Gastroesophageal sphincter (tissue), 4 donors: ENCODE data around the gene BST1. TPM values are rescaled to one million over a fixed set of nuclear protein-coding genes. Genes with fewer than 3 reads are reported as not detected.

ENCODE experiments used
- ATAC-seq: fragments of 150-250 bp; one replicate; pipeline ENCODE4 v1.9.1; 2016; ENCODE audit warnings: mild to moderate bottlenecking, moderate library complexity
- H3K27ac ChIP-seq, 4 donors: fragments of 200-600 bp; sonication (generic) in 3 of 4; 1 replicate in 3 of 4; 2 replicates in 1 of 4; pipeline ENCODE4 v1.5.1; 2016 to 2019
- H3K27me3 ChIP-seq: fragments of 200-600 bp; sonication (generic); one replicate; pipeline ENCODE4 v1.5.1; 2019
- H3K36me3 ChIP-seq, 2 donors: fragments of 200-600 bp; sonication (generic); one replicate each; pipeline ENCODE4 v1.5.1; 2019; ENCODE audit warnings: control low read depth in 1 of 2
- H3K4me1 ChIP-seq, 3 donors: fragments of 200-600 bp; sonication (generic); 1 replicate in 2 of 3; 2 replicates in 1 of 3; pipeline ENCODE4 v1.5.1; 2016 to 2019; ENCODE audit warnings: control low read depth in 2 of 3
- H3K4me3 ChIP-seq, 2 donors: fragments of 200-600 bp; sonication (generic); one replicate each; pipeline ENCODE4 v1.5.1; 2019; ENCODE audit warnings: mild to moderate bottlenecking in 1 of 2, moderate library complexity in 1 of 2
- H3K9me3 ChIP-seq, 3 donors: fragments of 200-600 bp; sonication (generic); one replicate each; pipeline ENCODE4 v1.5.1; 2017 to 2019; ENCODE audit warnings: control low read depth in 2 of 3
- EP300 ChIP-seq: sonication (generic); formaldehyde crosslinking; IDR thresholded peaks from one replicate; pipeline ENCODE4 v1.6.1; 2017; ENCODE audit warnings: antibody characterized with exemption, mild to moderate bottlenecking
- POLR2A ChIP-seq, 2 donors: fragments of 450-650 bp; IDR thresholded peaks; one replicate each; pipeline ENCODE4 v1.6.1; 2017; ENCODE audit warnings: antibody characterized with exemption in 2 of 2, mild to moderate bottlenecking in 2 of 2, moderate library complexity in 1 of 2
- POLR2AphosphoS5 ChIP-seq: sonication (generic); formaldehyde crosslinking; IDR thresholded peaks from one replicate; pipeline ENCODE4 v1.6.1; 2017; ENCODE audit warnings: antibody characterized with exemption
- WGBS, 2 donors: methylation state at CpG; one replicate each; pipeline ENCODE4 v1.1.5; 2018; ENCODE audit warnings: low coverage in 1 of 2; 5-methylcytosine and 5-hydroxymethylcytosine counted together
- total RNA-seq, 4 donors: library from RNA; depleted of rRNA; stranded (reverse); fragments of >200 nt; gene quantifications; one replicate each; pipeline ENCODE4 v1.1.0, GENCODE V29; 2016
- TF ChIP-seq, protein P1 (sequence below), 4 experiments: fragments of 200-600 bp in 2 of 4; fragments of 450-650 bp in 2 of 4; sonication (generic) in 1 of 4; IDR thresholded peaks; one replicate each; pipeline ENCODE4 v1.5.1; 2017 to 2019; ENCODE audit warnings: antibody characterized with exemption in 4 of 4, mild to moderate bottlenecking in 2 of 4, moderate library complexity in 2 of 4

BST1 gene
- total RNA-seq, 4 donors from 2014 or later, result 0.62 to 9.3 (median 3.3) TPM

DNA sequence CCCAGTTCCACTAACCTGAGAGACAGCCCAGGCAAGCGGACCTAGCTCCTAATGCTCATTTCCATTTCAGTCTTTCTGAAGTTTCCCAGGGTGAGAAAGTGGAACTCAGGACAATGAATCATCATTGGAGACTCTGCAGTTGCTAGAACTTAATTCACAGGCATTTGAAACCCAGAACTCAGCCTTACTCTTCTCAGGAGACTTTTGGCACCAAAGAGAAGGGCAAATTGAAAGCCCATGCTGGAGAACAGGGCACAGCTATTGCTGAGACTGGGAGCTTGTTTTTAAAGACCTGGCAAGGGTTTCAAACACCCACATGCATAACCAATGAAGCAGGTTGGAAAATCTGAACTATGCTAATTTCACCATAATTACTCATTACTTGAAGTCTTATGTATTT is 36.0 kb downstream of the BST1 start:
- H3K4me1 ChIP-seq, result no peaks in the 10 kb centered on the region
- H3K9me3 ChIP-seq, result no peaks in the 10 kb centered on the region
- WGBS, 2 donors, result 57 to 83% methylated on average over 1 of the region's 1 CpG
- no peaks in the 10 kb centered on the region for H3K36me3 ChIP-seq
- H3K27ac ChIP-seq, result no peak overlapping the region
- ATAC-seq, result no peak
- H3K27me3 ChIP-seq, result no peaks in the 10 kb centered on the region
- no peak for TF ChIP-seq POLR2A (IDR thresholded peaks at IDR 0.05)
- H3K4me3 ChIP-seq, result no peak overlapping the region

DNA sequence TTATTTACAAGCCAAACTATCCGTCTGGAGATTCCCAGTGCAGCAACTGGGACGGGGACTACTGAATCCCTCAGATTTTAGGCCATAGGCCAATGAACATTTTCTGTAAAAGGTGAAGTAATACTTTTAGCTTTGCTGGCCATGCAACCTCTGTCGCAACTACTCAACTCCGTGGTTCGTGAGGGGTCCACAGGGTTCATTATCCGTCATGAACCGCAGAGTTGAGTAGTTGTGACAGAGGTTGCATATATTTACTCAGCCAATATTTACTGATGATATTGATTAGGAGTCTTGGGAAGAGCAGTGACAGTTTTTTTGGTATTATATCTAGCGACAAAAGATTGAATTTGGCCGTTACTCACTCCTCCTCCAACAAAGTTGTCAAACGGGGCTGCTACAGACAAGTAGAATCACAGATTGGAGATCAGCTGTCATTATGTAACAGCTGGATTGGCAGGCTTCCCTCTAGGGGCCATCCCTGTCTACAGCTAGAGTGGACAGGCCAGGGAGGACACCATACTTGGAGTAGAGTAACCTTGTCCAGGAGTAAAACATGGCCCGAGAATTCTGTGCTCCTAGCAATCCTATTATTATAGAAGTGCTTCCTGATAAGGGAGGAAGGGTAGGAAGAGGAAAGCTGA is 38.0 kb downstream of the BST1 start:
- no peaks in the 10 kb centered on the region for H3K27me3 ChIP-seq
- no peak overlapping the region for H3K4me3 ChIP-seq
- no peak for ATAC-seq
- no peaks in the 10 kb centered on the region for H3K4me1 ChIP-seq
- 59 to 80% methylated on average over 6 to 10 of the region's 11 CpGs for WGBS, 2 donors
- TF ChIP-seq, protein P1, sequence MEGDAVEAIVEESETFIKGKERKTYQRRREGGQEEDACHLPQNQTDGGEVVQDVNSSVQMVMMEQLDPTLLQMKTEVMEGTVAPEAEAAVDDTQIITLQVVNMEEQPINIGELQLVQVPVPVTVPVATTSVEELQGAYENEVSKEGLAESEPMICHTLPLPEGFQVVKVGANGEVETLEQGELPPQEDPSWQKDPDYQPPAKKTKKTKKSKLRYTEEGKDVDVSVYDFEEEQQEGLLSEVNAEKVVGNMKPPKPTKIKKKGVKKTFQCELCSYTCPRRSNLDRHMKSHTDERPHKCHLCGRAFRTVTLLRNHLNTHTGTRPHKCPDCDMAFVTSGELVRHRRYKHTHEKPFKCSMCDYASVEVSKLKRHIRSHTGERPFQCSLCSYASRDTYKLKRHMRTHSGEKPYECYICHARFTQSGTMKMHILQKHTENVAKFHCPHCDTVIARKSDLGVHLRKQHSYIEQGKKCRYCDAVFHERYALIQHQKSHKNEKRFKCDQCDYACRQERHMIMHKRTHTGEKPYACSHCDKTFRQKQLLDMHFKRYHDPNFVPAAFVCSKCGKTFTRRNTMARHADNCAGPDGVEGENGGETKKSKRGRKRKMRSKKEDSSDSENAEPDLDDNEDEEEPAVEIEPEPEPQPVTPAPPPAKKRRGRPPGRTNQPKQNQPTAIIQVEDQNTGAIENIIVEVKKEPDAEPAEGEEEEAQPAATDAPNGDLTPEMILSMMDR (IDR thresholded peaks at IDR 0.05), result no peak
- TF ChIP-seq POLR2AphosphoS5, result no peak
- no peak for TF ChIP-seq EP300
- TF ChIP-seq POLR2A (IDR thresholded peaks at IDR 0.05), result no peak
- H3K36me3 ChIP-seq, result no peaks in the 10 kb centered on the region
- no peaks in the 10 kb centered on the region for H3K9me3 ChIP-seq
- H3K27ac ChIP-seq, result no peak overlapping the region

DNA sequence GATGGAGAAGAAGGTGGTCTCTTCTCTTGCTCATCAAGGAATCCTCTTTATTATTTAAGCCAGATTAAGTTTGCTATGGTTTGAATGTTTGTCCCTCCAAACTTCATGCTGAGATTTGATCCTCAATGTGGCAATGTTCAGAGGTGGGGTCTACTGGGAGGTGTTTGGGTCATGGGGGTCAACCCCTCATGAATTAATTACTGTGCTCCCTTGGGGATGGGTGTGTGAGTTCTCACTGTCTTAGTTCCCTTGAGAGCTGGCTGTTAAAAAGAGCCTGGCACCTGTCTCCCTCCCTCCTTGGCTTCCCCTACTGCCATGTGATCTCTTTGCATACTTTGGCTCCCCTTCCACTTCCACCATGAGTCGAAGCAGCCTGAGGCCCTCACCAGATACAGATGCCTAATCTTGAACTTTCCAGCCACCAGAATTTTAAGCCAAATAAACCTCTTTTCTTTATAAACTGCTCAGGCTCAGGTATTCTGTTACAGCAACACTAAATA is 39.3 kb downstream of the BST1 start:
- WGBS, 2 donors, result 33% methylated on average over 1 of the region's 1 CpG; no CpG with 5 or more reads in 1 of the 2 donors
- Histone ChIP-seq H3K9me3 (no peaks in the 10 kb centered on the region), H3K27ac (no peak overlapping the region), H3K36me3 (no peaks in the 10 kb centered on the region), H3K27me3 (no peaks in the 10 kb centered on the region), H3K4me1 (no peaks in the 10 kb centered on the region), H3K4me3 (no peak overlapping the region)
- TF ChIP-seq POLR2A (IDR thresholded peaks at IDR 0.05) (no peak), EP300 (no peak), POLR2AphosphoS5 (no peak)
- TF ChIP-seq, protein P1 (IDR thresholded peaks at IDR 0.05), result no peak
- no peak for ATAC-seq

DNA sequence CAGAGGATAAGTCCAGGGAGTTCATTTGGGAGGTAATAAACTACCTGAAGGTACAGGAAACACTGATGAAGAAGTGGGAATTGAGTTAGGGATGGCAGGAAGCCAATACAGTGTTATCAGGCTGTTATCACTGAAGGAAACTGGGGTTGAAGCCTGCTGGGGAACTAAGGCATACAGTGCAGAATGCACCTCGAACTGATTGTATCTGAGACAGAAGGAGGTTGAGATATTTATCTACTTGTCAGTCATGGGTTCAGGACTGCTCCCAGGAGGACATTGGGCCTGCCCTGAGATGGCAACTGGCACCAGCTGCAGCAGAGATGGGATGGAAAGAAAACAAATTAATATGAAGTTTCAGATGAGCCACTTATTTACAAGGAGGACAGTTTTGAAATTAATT is 39.8 kb downstream of the BST1 start:
- no peak for ATAC-seq
- H3K9me3 ChIP-seq, result no peaks in the 10 kb centered on the region
- 46 to 50% methylated on average over 1 of the region's 1 CpG for WGBS, 2 donors
- TF ChIP-seq, protein P1 (IDR thresholded peaks at IDR 0.05), result no peak
- TF ChIP-seq POLR2AphosphoS5 (no peak), EP300 (no peak), POLR2A (IDR thresholded peaks at IDR 0.05) (no peak)
- H3K4me1 ChIP-seq, result no peaks in the 10 kb centered on the region
- H3K36me3 ChIP-seq, result no peaks in the 10 kb centered on the region
- H3K27ac ChIP-seq, result no peak overlapping the region
- no peaks in the 10 kb centered on the region for H3K27me3 ChIP-seq
- no peak overlapping the region for H3K4me3 ChIP-seq

DNA sequence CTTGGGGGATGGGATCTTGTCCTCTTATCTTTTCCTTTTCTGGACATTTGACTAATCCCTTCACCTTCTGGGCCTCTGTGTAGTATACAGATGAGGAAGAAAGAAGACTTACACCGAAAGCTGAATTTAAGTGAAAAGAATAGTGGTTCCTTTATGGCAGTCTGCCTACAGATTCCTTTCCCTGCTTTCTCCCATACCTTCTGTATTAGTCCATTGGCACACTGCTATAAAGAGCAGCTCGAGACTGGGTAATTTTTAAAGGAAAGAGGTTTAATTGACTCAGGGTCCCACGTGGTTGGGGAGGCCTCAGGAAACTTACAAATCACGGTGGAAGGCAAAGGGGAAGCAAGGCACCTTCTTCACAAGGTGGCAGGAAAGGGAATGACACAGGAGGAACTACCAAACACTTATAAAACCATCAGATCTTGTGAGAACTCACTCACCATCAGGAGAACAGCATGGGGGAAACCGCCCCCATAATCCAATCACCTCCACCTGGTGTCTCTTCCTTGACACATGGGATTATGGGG is 41.2 kb downstream of the BST1 start:
- ATAC-seq, result no peak
- no peaks in the 10 kb centered on the region for H3K36me3 ChIP-seq
- no peaks in the 10 kb centered on the region for H3K4me1 ChIP-seq
- 42 to 45% methylated on average over 4 to 5 of the region's 5 CpGs for WGBS, 2 donors
- no peaks in the 10 kb centered on the region for H3K9me3 ChIP-seq
- H3K27ac ChIP-seq, result no peak overlapping the region
- H3K27me3 ChIP-seq, result no peaks in the 10 kb centered on the region
- no peak overlapping the region for H3K4me3 ChIP-seq
- TF ChIP-seq POLR2A (IDR thresholded peaks at IDR 0.05) (no peak), EP300 (no peak), POLR2AphosphoS5 (no peak)
- TF ChIP-seq, protein P1 (IDR thresholded peaks at IDR 0.05), result no peak
